Neural cell (in vitro differentiated cells): ENCODE data around the gene MYH7B.

Source experiments
- CTCF ChIP-seq: fragments of 450-650 bp; IDR thresholded peaks from 2 replicates; pipeline ENCODE4 v1.5.1; 2014; ENCODE audit warnings: antibody characterized with exemption, mild to moderate bottlenecking, moderate library complexity; ENCODE audit not compliant: poor library complexity, severe bottlenecking
- EP300 ChIP-seq: fragments of 450-650 bp; conservative IDR thresholded peaks from 2 replicates; pipeline ENCODE4 v1.6.1; 2014; ENCODE audit warnings: antibody characterized with exemption, mild to moderate bottlenecking, moderate library complexity; ENCODE audit not compliant: poor library complexity, severe bottlenecking
- EZH2 ChIP-seq: fragments of 200-600, 300-800 bp; shearing (Covaris generic), sonication (generic); IDR thresholded peaks from 2 replicates; pipeline ENCODE4 v1.6.1; 2014; ENCODE audit warnings: antibody characterized with exemption, low read length, borderline replicate concordance, mild to moderate bottlenecking; ENCODE audit not compliant: insufficient read depth, poor library complexity, severe bottlenecking
- MXI1 ChIP-seq: fragments of 450-650 bp; conservative IDR thresholded peaks from 2 replicates; pipeline ENCODE4 v1.6.1; 2014; ENCODE audit warnings: antibody characterized with exemption, mild to moderate bottlenecking; ENCODE audit not compliant: poor library complexity, severe bottlenecking
- POLR2AphosphoS5 ChIP-seq: IDR thresholded peaks from 2 replicates; pipeline ENCODE4 v1.6.1; 2012
- RAD21 ChIP-seq: fragments of 450-650 bp; conservative IDR thresholded peaks from 2 replicates; pipeline ENCODE4 v1.6.1; 2014; ENCODE audit warnings: antibody characterized with exemption, mild to moderate bottlenecking, moderate library complexity
- REST ChIP-seq: IDR thresholded peaks from 2 replicates; pipeline ENCODE4 v1.6.1; 2012; ENCODE audit warnings: borderline replicate concordance
- SMC3 ChIP-seq: fragments of 450-650 bp; conservative IDR thresholded peaks from 2 replicates; pipeline ENCODE4 v1.6.1; 2014; ENCODE audit warnings: antibody characterized with exemption, mild to moderate bottlenecking, moderate library complexity; ENCODE audit not compliant: poor library complexity
- TAF1 ChIP-seq: IDR thresholded peaks from 2 replicates; pipeline ENCODE4 v1.6.1; 2012; ENCODE audit warnings: low read depth

GRCh38 chr20:34990661-34991214 lies 35.1 kb downstream of the MYH7B start:
- no peak for TF ChIP-seq CTCF
- no peak for TF ChIP-seq EZH2
- TF ChIP-seq TAF1 = no peak
- no peak for TF ChIP-seq POLR2AphosphoS5
- TF ChIP-seq RAD21 = no peak
- TF ChIP-seq EP300 = no peak
- no peak for TF ChIP-seq SMC3
- TF ChIP-seq MXI1 = no peak
- TF ChIP-seq REST = no peak
